Cardiac muscle cell (in vitro differentiated cells and primary cell): ENCODE results near the gene TRIM61. TPM values are rescaled to one million over a fixed set of nuclear protein-coding genes. Genes with fewer than 3 reads are reported as not detected.
"Not testable (repeated sequence)": the region's sequence is repeated elsewhere in the genome, so short reads cannot be mapped to it uniquely, and the experiment has no call there.

Experiments
- DNase-seq, 2 donors: peaks; one replicate each; pipeline versions ENCODE4 v3.0.0 to v3.0.0-alpha.2; 2010 to 2017; ENCODE audit warnings: low read depth in 1 of 2, low spot score in 1 of 2
- H3K27ac ChIP-seq: fragments of 200-600 bp; sonication (generic); 2 replicates; pipeline ENCODE4 v1.5.1; 2016
- H3K27me3 ChIP-seq: fragments of 200-600 bp; sonication (generic); 2 replicates; pipeline ENCODE4 v1.6.0; 2016; ENCODE audit warnings: control low read depth
- H3K36me3 ChIP-seq: fragments of 200-600 bp; sonication (generic); 2 replicates; pipeline ENCODE4 v1.5.1; 2016; ENCODE audit warnings: control low read depth
- H3K4me1 ChIP-seq: fragments of 200-600 bp; sonication (generic); 2 replicates; pipeline ENCODE4 v1.8.1; 2017; ENCODE audit warnings: low read depth, mild to moderate bottlenecking, mixed run types
- H3K4me3 ChIP-seq: fragments of 200-600 bp; sonication (generic); 2 replicates; pipeline ENCODE4 v1.5.1; 2016; ENCODE audit warnings: mild to moderate bottlenecking
- H3K9me3 ChIP-seq: fragments of 200-600 bp; sonication (generic); 2 replicates; pipeline ENCODE4 v1.5.1; 2017; ENCODE audit warnings: low read depth, mild to moderate bottlenecking, control low read depth
- CTCF ChIP-seq: IDR thresholded peaks from 2 replicates; pipeline ENCODE4 v1.5.1; 2012; ENCODE audit warnings: low read depth, mild to moderate bottlenecking, low read length
- polyA plus RNA-seq: library from polyadenylated mRNA; unstranded; fragments of >200 nt; fragmentation: Nextera tagmentation; extraction: Ambion mirVana; gene quantifications from 2 replicates; pipeline ENCODE4 v1.2.1, GENCODE V29; 2016
- total RNA-seq: library from RNA; depleted of rRNA; stranded (reverse); fragments of >200 nt; gene quantifications from 2 replicates; pipeline ENCODE4 v1.2.3, GENCODE V29; 2016

The TRIM61 gene
- total and polyA plus RNA-seq, 2 experiments from 2014 or later, result 1.4 to 1.9 TPM

- TF ChIP-seq CTCF, result no peak
- H3K36me3 ChIP-seq, result no peaks in the 10 kb centered on the region
- no peaks in the 10 kb centered on the region for H3K9me3 ChIP-seq
- no peak overlapping the region for H3K27ac ChIP-seq
- H3K4me3 ChIP-seq, result no peak overlapping the region
- no peaks in the 10 kb centered on the region for H3K27me3 ChIP-seq
- H3K4me1 ChIP-seq, result peaks cover 11% of the 10 kb centered on the region
- peak in 1 of 2 donors; percentile 29 for DNase-seq
Measured at GRCh38 chr4:164959896-164960295, 17.6 kb downstream of the TRIM61 start.

- peak in 1 of 2 donors; percentile 23 for DNase-seq
- H3K27ac ChIP-seq, H3K9me3 ChIP-seq, H3K36me3 ChIP-seq, H3K27me3 ChIP-seq, H3K4me3 ChIP-seq: not testable (repeated sequence)
- H3K4me1 ChIP-seq, result peaks cover 11% of the 10 kb centered on the region
Measured at GRCh38 chr4:164959421-164959820, 18.0 kb downstream of the TRIM61 start.

- Histone ChIP-seq H3K4me3 (peak overlapping the region; percentile 70), H3K27me3 (no peaks in the 10 kb centered on the region), H3K4me1 (peaks cover 11% of the 10 kb centered on the region), H3K27ac (peak overlapping the region; percentile 80), H3K36me3 (no peaks in the 10 kb centered on the region), H3K9me3 (no peaks in the 10 kb centered on the region)
- no peak for TF ChIP-seq CTCF
- peak; percentile 80 to 87 for DNase-seq
Measured at GRCh38 chr4:164956766-164957643, 20.5 kb downstream of the TRIM61 start.

GRCh38 chr4:164955107-164955805 is 22.2 kb downstream of the TRIM61 start:
- no peak for TF ChIP-seq CTCF
- H3K9me3 ChIP-seq, result no peaks in the 10 kb centered on the region
- H3K27me3 ChIP-seq, result peaks cover 4% of the 10 kb centered on the region
- H3K4me3 ChIP-seq, result no peak overlapping the region
- H3K27ac ChIP-seq, result no peak overlapping the region
- no peak for DNase-seq
- H3K4me1 ChIP-seq, result peaks cover 11% of the 10 kb centered on the region
- no peaks in the 10 kb centered on the region for H3K36me3 ChIP-seq

- TF ChIP-seq CTCF, result no peak
- H3K36me3 ChIP-seq, result no peaks in the 10 kb centered on the region
- no peak overlapping the region for H3K27ac ChIP-seq
- no peak for DNase-seq
- peaks cover 4% of the 10 kb centered on the region for H3K27me3 ChIP-seq
- H3K4me3 ChIP-seq, result no peak overlapping the region
- peaks cover 3% of the 10 kb centered on the region for H3K4me1 ChIP-seq
- no peaks in the 10 kb centered on the region for H3K9me3 ChIP-seq
Measured at GRCh38 chr4:164952551-164952950, 24.9 kb downstream of the TRIM61 start.
